ENCODE measurements around the gene UVRAG.

- TF ChIP-seq POLR2A (IDR thresholded peaks at IDR 0.05; ENCODE audit: low read depth, low read length) (no peak), POLR2AphosphoS5 (IDR thresholded peaks at IDR 0.05; ENCODE audit: low read depth, low read length) (no peak), POU2F2 (IDR thresholded peaks at IDR 0.05; ENCODE audit: low read depth, low read length) (no peak)
Observed at GRCh38 chr11:75929706-75930105, 114.7 kb downstream of the UVRAG start.

Measured in GM12891 (cell line).